Stomach (tissue), 4 donors: ENCODE results near the gene USP12.

Source experiments
- EP300 ChIP-seq: sonication (generic); formaldehyde crosslinking; IDR thresholded peaks from one replicate; pipeline ENCODE4 v1.6.1; 2017; ENCODE audit warnings: antibody characterized with exemption
- POLR2A ChIP-seq, 4 donors: fragments of 450-650 bp; IDR thresholded peaks; one replicate each; pipeline ENCODE4 v1.6.1; 2016; ENCODE audit warnings: antibody characterized with exemption in 4 of 4, control low read depth in 2 of 4, mild to moderate bottlenecking in 1 of 4, moderate library complexity in 1 of 4
- TF ChIP-seq, protein P1 (sequence below), 7 experiments: fragments of 450-650 bp in 4 of 7; fragments of 200-600 bp in 3 of 7; sonication (generic) in 3 of 7; IDR thresholded peaks; one replicate each; pipeline ENCODE4 v1.5.1; 2016 to 2019; ENCODE audit warnings: antibody characterized with exemption in 7 of 7, control low read depth in 2 of 7, mild to moderate bottlenecking in 1 of 7

DNA sequence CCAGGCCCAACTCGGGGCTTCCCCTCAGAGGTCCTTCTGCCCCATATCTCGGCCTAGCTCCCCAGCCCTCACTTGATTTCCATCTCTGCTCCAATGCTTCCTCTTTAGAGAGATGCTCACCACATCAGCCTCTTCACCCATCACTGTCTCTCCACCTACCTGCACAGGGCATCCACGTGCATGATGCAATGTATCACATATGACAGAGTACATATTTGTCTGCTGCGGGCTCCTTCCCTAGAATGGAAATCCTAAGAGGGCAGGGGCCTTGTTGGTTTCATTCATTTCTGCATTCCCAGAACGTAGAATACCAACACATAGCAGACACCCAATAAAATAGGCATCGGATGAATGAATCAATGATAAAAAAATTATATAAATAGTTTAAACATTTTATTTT lies 130.3 kb downstream of the USP12 start:
- TF ChIP-seq, protein P1, sequence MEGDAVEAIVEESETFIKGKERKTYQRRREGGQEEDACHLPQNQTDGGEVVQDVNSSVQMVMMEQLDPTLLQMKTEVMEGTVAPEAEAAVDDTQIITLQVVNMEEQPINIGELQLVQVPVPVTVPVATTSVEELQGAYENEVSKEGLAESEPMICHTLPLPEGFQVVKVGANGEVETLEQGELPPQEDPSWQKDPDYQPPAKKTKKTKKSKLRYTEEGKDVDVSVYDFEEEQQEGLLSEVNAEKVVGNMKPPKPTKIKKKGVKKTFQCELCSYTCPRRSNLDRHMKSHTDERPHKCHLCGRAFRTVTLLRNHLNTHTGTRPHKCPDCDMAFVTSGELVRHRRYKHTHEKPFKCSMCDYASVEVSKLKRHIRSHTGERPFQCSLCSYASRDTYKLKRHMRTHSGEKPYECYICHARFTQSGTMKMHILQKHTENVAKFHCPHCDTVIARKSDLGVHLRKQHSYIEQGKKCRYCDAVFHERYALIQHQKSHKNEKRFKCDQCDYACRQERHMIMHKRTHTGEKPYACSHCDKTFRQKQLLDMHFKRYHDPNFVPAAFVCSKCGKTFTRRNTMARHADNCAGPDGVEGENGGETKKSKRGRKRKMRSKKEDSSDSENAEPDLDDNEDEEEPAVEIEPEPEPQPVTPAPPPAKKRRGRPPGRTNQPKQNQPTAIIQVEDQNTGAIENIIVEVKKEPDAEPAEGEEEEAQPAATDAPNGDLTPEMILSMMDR (IDR thresholded peaks at IDR 0.05) = no peak
- TF ChIP-seq POLR2A (IDR thresholded peaks at IDR 0.05) (no peak), EP300 (no peak)
